CD4-positive, alpha-beta T cell (primary cell): ENCODE measurements around the gene TTC12. TPM values are rescaled to one million over a fixed set of nuclear protein-coding genes. Genes with fewer than 3 reads are reported as not detected.

Source experiments
- ATAC-seq: fragments of 200-7000 bp; cut with Tn5 transposase; one replicate; pipeline ENCODE4 v1.10.0; 2022; ENCODE audit warnings: mild to moderate bottlenecking; ENCODE audit not compliant: poor library complexity
- CTCF ChIA-PET: fragments of 350-600 bp; sonication (Branson Sonifier 250); formaldehyde crosslinking; loops from one replicate; lab custom pipeline; 2021; ENCODE audit warnings: antibody characterized with exemption, inconsistent platforms; lab: Charles Lee
- POLR2A ChIA-PET: fragments of 350-600 bp; sonication (Branson Sonifier 250); formaldehyde crosslinking; loops from one replicate; lab custom pipeline; 2021; ENCODE audit warnings: antibody characterized with exemption, inconsistent platforms; lab: Charles Lee
- DNase-seq, 14 experiments: peaks; one replicate each; pipeline ENCODE4 v3.0.0-alpha.2; 2013 to 2020; ENCODE audit warnings: mixed read lengths in 2 of 14
- H3K27ac ChIP-seq, 2 donors: one replicate each; pipeline versions ENCODE4 v1.5.1 to v1.7.0; 2013; ENCODE audit warnings: low read length in 2 of 2, low read depth in 1 of 2, mild to moderate bottlenecking in 1 of 2
- H3K27me3 ChIP-seq, 2 experiments: 1 replicate in 1 of 2; 2 replicates in 1 of 2; pipeline versions ENCODE4 v1.6.1 to v1.7.0; 2013; ENCODE audit warnings: low read length in 2 of 2, control low read depth in 1 of 2, mild to moderate bottlenecking in 1 of 2, moderate library complexity in 1 of 2; ENCODE audit not compliant: insufficient read depth in 2 of 2, control insufficient read depth in 1 of 2
- H3K36me3 ChIP-seq: one replicate; pipeline ENCODE4 v1.6.1; 2013; ENCODE audit warnings: low read length, control low read depth; ENCODE audit not compliant: insufficient read depth
- H3K4me1 ChIP-seq: one replicate; pipeline ENCODE4 v1.6.1; 2013; ENCODE audit warnings: low read length, control low read depth; ENCODE audit not compliant: insufficient read depth
- H3K4me3 ChIP-seq: one replicate; pipeline ENCODE4 v1.5.1; 2013; ENCODE audit warnings: mild to moderate bottlenecking, low read length, moderate library complexity
- H3K9me3 ChIP-seq, 2 experiments: 1 replicate in 1 of 2; 2 replicates in 1 of 2; pipeline versions ENCODE4 v1.6.1 to v1.7.0; 2013; ENCODE audit warnings: low read length in 2 of 2, mild to moderate bottlenecking in 2 of 2, control low read depth in 1 of 2, moderate library complexity in 1 of 2; ENCODE audit not compliant: control insufficient read depth in 1 of 2, insufficient read depth in 1 of 2
- H3K27ac Mint-ChIP-seq: one replicate; pipeline ENCODE4 v1.8.0; 2020; ENCODE audit warnings: mixed read lengths
- H3K27me3 Mint-ChIP-seq: one replicate; pipeline ENCODE4 v1.8.0; 2021; ENCODE audit warnings: mixed read lengths
- H3K36me3 Mint-ChIP-seq: one replicate; pipeline ENCODE4 v1.8.0; 2021; ENCODE audit warnings: low read depth, mixed read lengths
- H3K4me1 Mint-ChIP-seq: one replicate; pipeline ENCODE4 v1.8.0; 2021; ENCODE audit warnings: low read depth, mixed read lengths
- H3K4me3 Mint-ChIP-seq: one replicate; pipeline ENCODE4 v1.8.0; 2020; ENCODE audit warnings: mild to moderate bottlenecking, mixed read lengths
- H3K9me3 Mint-ChIP-seq: one replicate; pipeline ENCODE4 v1.8.0; 2020; ENCODE audit warnings: mixed read lengths
- CTCF ChIP-seq: fragments of 200-600 bp; IDR thresholded peaks from one replicate; pipeline ENCODE4 v1.8.0; 2022; ENCODE audit warnings: antibody characterized with exemption, mild to moderate bottlenecking
- intact Hi-C, 2 experiments: fragments of 100-400 bp; cut with DNase I in 1 of 2; cut with micrococcal nuclease in 1 of 2; formaldehyde crosslinking; loops; one replicate each; pipeline versions ENCODE4 v1.15.1 to v1.9.0; 2023 to 2025; cut with DNase I, micrococcal nuclease
- total RNA-seq, 174 experiments: library from RNA in 2 of 174; stranded (reverse) in 2 of 174; gene quantifications; one replicate each; pipeline ENCODE4 v1.2.3 and lab custom pipeline; 2021 to 2026

The TTC12 gene
- total RNA-seq, 2 experiments from 2014 or later: 26.5 to 34.5 TPM

- Histone ChIP-seq H3K36me3 (no peaks in the 10 kb centered on the region), H3K4me3 (no peak overlapping the region), H3K27me3 (no peaks in the 10 kb centered on the region), H3K4me1 (no peaks in the 10 kb centered on the region), H3K27ac (no peak overlapping the region), H3K9me3 (no peaks in the 10 kb centered on the region)
- POLR2A ChIA-PET: no interaction called here
- Mint-ChIP-seq H3K27me3 (no peaks in the 10 kb centered on the region), H3K4me1 (no peaks in the 10 kb centered on the region), H3K4me3 (no peak overlapping the region), H3K9me3 (no peaks in the 10 kb centered on the region), H3K36me3 (no peaks in the 10 kb centered on the region), H3K27ac (no peak overlapping the region)
- ATAC-seq (no peak), DNase-seq (no peak)
- intact Hi-C loops: no loop called here
- no peak for TF ChIP-seq CTCF
- CTCF ChIA-PET: no interaction called here
Measured at GRCh38 chr11:113271551-113272245, 42.7 kb upstream of the TTC12 start.

GRCh38 chr11:113272281-113272680 lies 42.1 kb upstream of the TTC12 start:
- Histone ChIP-seq H3K4me1 (no peaks in the 10 kb centered on the region), H3K4me3 (no peak overlapping the region), H3K27ac (no peak overlapping the region), H3K9me3 (no peaks in the 10 kb centered on the region), H3K27me3 (no peaks in the 10 kb centered on the region), H3K36me3 (no peaks in the 10 kb centered on the region)
- intact Hi-C loops: no loop called here
- DNase-seq (no peak), ATAC-seq (no peak)
- TF ChIP-seq CTCF: no peak
- Mint-ChIP-seq H3K27me3 (no peaks in the 10 kb centered on the region), H3K4me3 (no peak overlapping the region), H3K9me3 (no peaks in the 10 kb centered on the region), H3K27ac (no peak overlapping the region), H3K36me3 (no peaks in the 10 kb centered on the region), H3K4me1 (no peaks in the 10 kb centered on the region)
- ChIA-PET CTCF (no interaction called here), POLR2A (no interaction called here)

GRCh38 chr11:113272927-113273615 lies 41.3 kb upstream of the TTC12 start:
- H3K27me3 Mint-ChIP-seq: no peaks in the 10 kb centered on the region
- H3K9me3 ChIP-seq: no peaks in the 10 kb centered on the region
- DNase-seq (no peak), ATAC-seq (no peak)
- ChIA-PET CTCF (no interaction called here), POLR2A (no interaction called here)
- no peaks in the 10 kb centered on the region for H3K4me1 Mint-ChIP-seq
- H3K27ac ChIP-seq: no peak overlapping the region
- H3K36me3 ChIP-seq: no peaks in the 10 kb centered on the region
- H3K27me3 ChIP-seq: no peaks in the 10 kb centered on the region
- TF ChIP-seq CTCF: no peak
- H3K27ac Mint-ChIP-seq: no peak overlapping the region
- intact Hi-C loops: no loop called here
- no peaks in the 10 kb centered on the region for H3K4me1 ChIP-seq
- no peaks in the 10 kb centered on the region for H3K9me3 Mint-ChIP-seq
- no peak overlapping the region for H3K4me3 Mint-ChIP-seq
- no peaks in the 10 kb centered on the region for H3K36me3 Mint-ChIP-seq
- no peak overlapping the region for H3K4me3 ChIP-seq
